Cerebellar nuclear complex (tissue), 1 donor: ENCODE measurements around the gene GINS3.

Source experiments
- DNase-seq, 2 experiments: peaks; one replicate each; lab custom pipeline; 2025; lab: John Stamatoyannopoulos, UW

The GINS3 gene

DNA sequence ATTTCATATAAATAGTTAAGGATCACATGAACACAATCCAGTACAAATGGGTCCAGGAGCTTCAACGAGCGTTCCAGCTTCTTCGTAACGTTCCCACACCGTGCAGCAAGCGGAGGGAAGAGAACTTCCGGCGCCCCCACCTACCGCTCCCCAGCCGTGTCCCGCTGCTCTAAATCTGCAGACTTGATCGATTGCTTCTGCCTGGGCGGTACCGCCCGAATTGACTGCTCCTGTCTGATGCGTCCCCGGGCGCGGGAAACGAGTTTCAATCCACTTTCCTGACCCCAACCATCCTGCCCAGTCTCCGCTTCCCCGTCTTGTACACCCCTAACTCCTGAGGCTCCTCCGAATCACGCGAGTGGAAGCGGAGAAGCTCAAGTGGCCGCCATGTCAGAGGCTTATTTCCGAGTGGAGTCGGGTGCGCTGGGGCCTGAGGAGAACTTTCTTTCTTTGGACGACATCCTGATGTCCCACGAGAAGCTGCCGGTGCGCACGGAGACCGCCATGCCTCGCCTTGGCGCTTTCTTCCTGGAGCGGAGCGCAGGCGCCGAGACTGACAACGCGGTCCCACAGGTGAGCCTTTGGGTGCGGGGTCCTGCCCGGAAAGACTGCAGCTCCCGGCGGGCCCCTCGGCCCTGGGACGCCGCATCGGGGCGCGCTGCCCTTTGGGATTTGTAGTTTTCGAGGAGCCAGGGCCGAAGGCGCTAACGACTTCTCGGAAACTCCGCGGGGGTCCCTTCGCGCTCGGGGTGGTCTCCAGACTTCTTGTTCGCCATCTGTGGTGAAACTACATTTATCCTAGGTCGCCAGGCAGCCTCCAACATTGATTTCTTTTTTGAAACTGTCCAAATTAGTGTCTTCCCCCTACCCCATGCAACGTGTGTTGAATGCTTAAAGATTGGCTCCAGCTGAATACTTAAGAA lies at the start of gene GINS3:
TSS of gene GINS3 (plus strand) at position 257 of the 923 bp plus-strand sequence. CDS start at position 388, 131 bp downstream.
- DNase-seq, result peak; percentile 25 to 41

- DNase-seq, result no peak
Measured at GRCh38 chr16:58343562-58343961, 48.7 kb upstream of the GINS3 start.

DNA sequence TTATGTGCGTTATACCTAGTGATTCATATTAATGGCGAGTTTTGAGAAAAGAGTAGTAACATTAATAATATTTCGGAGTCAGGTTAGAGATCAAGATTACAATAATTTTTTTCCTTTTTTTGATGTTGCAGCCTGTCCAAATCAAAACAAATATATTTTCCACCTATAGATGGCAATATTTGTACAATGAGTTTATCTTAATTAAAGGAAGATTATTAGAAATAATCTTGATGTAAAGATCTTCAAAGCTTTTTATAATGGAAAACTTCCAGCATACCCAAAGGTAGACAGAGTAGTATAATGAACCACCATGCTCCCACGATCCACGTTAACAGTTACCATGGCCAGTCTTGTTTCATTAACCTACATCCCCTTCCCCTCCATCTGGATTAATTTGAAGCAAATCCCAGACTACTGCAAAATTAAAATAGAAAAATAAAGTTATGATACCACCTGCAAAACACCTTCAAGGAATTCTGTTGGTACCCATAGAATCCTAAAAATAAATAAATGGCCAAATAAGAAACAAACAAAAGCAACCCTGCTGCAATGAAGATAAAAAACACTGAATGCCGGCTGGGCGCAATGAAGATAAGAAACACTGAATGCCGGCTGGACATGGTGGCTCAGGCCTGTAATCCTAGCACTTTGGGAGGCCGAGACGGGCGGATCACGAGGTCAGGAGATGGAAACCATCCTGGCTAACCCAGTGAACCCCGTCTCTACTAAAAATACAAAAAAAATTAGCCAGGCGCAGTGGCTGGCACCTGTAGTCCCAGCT lies 46.5 kb upstream of the GINS3 start:
- no peak for DNase-seq

DNA sequence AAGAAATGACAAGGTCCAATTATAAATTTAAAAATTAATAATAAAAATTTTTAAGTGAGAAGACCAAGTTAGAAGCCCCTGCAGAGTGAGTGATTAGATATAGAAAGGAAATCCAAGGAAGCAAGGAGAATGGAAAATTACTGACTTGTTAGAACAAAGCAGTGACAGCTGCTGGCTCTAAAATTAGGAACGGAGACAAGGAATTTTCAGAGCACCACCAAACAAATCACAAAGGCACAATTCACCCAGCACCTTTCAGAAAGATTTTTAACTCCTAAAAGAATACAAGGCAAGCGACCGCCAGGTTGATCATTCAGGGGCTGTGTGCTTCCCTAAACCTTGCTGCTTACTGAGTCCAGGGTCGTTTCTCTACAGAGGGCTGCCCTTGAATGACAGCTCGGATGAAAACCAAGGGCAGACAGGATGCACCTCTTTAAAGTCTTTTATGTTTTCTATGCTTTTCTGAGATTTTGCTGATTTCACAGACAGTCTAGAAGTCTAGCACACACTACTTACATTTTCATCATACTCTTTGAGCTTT lies 45.4 kb upstream of the GINS3 start:
- peak; percentile 31 to 88 for DNase-seq

DNA sequence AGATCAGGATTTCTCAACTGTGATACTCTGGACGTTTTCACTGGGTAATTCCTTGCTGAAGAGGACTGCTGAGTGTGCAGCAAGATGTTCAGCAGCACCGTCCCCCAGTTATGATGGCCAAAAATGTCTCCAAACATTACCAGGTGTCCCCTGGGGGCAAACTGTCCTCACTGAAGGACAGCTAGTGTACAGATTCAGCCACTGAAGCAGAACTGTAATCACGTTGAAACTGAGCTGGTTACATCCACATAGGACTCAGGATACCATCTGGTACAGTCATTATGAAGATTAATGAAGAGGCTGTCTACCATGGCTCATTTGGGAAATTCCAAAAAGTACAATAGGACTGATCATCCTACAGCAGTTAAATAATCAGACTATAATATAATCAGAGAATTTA lies 43.3 kb upstream of the GINS3 start:
- peak; percentile 44 to 84 for DNase-seq

GRCh38 chr16:58352690-58353089 lies 39.6 kb upstream of the GINS3 start:
- DNase-seq, result no peak

DNA sequence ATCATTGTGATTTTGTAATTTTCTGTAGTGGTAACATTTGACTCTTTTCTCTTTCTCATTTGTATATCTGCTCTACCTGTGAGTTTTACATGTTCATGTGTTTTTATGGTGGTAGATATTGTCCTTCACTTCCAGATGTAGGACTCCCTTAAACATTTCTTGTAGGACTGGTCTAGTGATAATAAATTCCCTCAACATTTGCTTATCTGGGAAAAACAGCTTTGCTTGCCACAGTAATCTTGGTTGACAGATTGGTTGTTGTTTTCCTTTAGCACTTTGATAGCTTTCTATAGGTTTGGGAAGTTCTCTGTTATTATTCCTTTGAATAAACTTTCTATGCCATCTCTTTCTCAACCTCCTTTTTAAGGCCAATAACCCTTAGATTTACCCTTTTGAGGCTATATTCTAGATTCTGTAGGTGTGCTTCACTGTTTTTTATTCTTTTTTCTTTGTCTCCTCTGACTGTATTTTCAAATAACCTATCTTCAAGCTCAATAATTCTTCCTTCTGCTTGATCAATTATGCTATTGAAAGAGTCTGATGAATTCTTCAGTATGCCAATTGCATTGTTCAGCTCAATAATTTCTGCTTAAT lies 32.1 kb upstream of the GINS3 start:
- DNase-seq, result no peak

DNA sequence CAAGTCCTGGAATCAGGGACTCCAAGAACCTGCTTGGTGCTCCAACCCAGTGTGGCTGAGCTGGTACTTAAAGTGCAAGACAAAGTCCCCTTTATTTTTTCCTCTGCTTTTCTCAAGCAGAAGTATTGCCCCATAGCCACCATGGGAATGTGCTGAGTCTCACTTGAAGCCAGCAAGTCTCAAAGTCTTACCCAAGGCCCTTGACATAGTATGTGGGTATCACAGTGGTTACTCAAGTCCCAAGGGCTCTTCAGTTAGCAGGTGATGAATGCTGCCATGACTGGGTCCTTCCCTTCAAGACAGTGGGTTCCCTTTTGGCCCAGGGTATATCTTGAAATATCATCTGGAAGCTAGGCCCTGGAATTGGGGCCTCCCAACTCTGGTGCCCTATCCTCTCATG lies 30.5 kb upstream of the GINS3 start:
- no peak for DNase-seq

DNA sequence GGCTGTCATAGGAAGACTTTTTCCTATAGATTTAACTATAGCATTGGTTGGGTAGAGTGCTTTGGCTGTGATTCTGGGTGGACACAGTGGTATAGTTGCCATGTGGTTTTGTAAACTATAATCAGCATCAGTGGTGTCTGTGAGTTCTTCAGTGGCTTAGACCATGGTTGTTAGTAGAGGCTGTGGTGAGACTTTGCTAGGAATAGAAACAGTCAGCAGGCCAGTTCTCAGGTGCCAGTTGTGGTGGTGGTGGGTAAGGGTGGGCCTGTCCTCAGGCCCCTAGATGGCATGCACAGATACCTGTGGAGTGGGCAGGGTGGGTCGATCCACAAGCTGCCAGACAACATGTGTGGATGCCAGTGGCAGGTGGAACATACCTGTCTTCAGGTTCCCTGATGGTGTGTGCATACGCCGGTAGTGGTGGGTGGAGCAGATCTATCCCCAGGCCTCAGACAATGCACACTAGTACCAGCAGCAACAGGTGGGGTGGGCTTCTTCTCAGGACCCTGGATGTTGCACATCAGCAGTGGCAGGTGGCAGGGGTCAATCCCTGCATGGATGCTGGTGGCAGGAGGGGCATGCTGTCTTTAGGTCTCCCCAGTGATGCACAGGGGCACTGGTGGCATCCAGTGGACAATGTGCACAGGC lies 28.4 kb upstream of the GINS3 start:
- no peak for DNase-seq

GRCh38 chr16:58365623-58366022 lies 26.6 kb upstream of the GINS3 start:
- DNase-seq, result no peak

DNA sequence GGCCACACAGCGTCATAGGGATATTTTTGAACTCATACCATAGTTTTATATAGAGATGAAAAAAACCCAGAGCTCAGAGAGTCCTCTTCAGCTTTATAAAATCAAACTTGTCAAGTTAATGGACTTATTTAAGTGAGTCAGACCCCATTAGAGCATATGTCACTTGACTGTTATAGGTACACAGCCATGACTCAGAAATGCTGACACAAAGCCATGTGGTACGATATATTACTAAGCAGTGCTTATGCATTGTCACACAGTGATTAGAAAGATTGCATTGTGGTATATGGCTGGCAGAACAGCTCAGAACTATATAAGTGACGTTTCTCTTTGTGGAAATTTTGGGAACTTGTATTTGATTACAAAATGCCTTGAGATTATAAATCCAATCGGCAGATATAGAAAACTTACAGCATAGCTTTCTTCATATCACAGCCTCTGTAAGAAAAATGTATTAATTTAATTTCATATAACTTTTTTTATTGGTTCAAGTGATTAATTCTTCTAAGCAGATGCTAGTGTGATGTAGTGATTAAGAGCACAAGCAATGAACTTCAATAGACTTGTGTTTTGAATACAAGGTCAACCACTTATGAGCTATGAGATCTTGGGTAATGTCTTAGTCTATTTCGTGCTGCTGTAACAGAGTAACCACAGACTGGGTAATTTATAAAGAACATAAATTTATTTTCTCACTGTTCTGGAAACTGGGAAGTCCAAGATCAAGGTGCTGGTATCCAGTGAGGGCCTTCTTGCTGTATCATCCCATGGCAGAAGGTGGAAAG lies 25.8 kb upstream of the GINS3 start:
- DNase-seq, result no peak

GRCh38 chr16:58367252-58367651 lies 25.0 kb upstream of the GINS3 start:
- DNase-seq, result no peak

DNA sequence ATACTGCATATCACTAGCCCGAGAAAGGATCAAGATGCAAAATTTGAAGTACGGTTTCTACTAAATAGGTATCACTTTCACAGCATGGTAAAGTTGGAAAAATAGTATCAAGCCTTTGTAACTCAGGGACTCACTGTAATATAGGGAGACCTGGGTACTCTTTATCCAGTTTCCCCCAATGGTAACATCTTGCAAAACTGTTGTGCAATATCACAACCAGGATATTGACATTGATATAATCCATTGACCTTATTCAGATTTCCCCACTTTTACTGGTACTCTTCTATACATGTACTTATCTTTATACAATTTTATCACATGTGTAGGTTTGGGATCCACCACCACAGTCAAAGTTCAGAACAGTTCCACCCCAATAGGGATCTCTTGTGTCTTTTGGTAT lies 20.4 kb upstream of the GINS3 start:
- DNase-seq, result no peak

- no peak for DNase-seq
Measured at GRCh38 chr16:58375386-58375785, 16.9 kb upstream of the GINS3 start.

- DNase-seq, result no peak
Measured at GRCh38 chr16:58377932-58378331, 14.3 kb upstream of the GINS3 start.

GRCh38 chr16:58378401-58378800 lies 13.9 kb upstream of the GINS3 start:
- DNase-seq, result no peak

- no peak for DNase-seq
Measured at GRCh38 chr16:58379736-58380135, 12.5 kb upstream of the GINS3 start.

- DNase-seq, result no peak
Measured at GRCh38 chr16:58381661-58382060, 10.6 kb upstream of the GINS3 start.

DNA sequence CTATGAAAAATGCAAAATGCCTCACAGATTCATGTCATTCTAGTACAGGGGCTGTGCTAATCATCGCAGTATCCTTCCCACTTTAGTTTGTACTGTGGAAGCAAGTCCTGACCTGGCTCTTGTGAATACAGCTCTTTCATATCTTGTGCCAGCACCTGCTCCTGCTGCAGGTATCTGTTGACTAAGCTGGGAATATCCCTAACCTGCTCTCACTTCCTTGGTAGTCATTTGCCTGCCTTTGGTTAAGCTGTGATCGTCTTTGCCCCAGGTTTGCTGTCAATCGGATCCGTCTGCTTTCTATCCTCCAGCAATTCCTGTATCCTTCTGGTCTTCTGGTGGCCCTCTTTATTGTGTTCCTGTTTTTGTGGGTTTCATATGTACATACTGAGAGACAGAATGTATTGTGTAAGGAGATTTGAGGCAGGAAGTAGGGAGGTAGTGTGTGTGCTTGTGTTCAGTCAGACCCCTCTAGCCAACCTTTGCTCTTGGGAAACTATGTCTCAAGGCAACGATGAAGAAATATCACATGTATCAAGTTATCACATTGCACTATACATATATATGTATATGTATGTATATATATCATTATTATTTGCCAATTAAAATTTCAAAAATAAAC lies 7.7 kb upstream of the GINS3 start:
- DNase-seq, result no peak

DNA sequence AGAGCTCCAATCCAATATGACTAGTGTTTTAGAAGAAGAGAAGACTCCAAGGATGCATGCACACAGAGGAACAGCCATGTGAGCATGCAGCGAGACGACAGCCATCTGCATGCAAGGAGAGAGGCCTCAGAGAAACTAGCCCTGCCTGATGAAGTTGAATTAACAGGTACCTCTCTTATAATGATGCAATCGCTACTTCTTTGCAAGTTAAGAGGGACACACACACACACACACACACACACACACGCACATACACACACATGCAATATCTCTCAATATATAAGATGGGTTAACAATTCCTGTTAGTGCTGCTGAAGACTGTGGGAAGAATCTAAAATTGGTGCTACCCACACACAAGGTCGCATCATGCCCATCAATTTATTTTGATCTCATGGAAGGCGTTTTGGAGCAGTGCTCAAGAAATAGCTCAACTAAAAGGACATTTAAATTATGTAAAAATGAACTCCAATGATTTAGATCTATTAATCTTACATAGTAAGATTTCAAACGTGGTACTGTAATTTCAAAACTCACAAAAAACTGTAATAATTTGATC lies 7.0 kb upstream of the GINS3 start:
- no peak for DNase-seq
